ENCODE data around the gene TMEM184A.

Gene TMEM184A

DNA sequence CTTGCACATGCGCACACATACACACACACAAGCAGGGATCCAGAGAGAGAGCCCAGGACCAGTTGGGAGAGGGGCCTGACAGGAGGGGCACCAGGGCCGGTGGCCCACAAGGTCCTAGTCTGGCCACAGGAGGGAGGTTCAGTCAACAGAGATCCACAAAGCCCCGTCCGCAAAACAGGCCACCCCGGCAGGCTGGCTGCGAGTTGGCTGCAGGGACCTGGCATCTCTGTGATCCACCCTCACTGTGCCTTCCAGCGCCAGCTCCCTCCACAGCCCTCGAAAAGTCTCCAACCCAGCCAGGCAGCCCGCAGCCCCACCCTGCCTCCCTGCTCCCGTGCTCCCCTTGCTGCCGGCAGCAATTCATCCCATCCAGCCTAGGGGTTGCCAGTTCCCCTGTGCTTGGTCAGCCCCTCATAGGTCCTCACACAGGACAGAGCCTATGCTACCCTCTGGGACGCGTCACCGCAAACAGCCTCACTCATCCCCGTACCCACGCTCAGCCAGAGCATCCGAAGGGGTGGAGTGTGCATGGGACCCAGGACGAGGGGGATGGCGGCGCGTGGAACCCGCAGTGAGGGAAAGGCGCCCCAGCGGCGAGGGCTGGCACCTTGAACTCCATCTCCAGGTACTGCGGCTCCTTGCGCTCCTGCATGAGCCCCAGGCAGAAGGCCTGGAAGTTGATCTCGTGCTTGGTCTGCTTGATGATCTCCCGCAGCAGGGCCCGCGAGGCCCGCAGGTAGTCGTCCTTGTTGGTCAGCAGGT lies 59.3 kb downstream of the TMEM184A start:
- no peaks in the 10 kb centered on the region for H3K36me3 ChIP-seq (replicated peaks; ENCODE audit: low read depth, low read length)
- no peaks in the 10 kb centered on the region for H4K20me1 ChIP-seq (ENCODE audit: insufficient read depth, low read length)
- H3K9me3 ChIP-seq (ENCODE audit: insufficient read depth, low read length) = no peaks in the 10 kb centered on the region

DNA sequence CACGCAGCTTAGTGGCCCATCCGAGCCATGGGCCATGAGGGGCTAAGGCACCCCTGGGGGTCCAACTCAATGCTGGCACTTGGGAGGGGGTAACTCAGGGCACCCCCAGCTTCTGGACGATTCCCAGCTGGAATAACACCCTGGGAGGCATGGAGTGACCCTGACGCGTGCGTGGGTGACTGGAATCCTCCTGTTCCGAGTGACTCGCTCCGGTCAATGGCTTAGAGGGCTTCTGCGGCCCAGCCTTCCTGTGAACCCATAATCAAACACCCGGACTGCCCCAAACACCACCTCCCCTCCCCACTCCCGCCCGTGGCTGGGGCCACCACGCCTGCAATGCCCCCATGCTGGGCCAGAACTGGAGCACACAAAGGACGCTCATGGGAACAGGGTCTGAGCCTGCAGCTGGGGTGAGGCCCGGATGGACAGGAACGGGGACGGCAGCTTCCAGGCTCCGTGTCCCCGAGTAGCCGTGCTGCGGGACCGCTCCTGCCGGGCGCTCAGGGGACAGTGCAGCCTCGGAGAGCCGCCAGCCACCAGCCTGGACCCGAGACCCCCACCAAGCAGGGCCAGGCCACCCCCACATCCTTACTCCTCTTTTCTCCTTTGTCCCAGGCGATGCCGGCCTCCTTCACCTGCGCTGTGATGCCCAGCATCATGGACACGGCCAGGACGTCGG lies 60.3 kb downstream of the TMEM184A start:
- no peak for TF ChIP-seq EZH2phosphoT487 (IDR thresholded peaks at IDR 0.05; ENCODE audit: low read depth)
- TF ChIP-seq, protein P1, sequence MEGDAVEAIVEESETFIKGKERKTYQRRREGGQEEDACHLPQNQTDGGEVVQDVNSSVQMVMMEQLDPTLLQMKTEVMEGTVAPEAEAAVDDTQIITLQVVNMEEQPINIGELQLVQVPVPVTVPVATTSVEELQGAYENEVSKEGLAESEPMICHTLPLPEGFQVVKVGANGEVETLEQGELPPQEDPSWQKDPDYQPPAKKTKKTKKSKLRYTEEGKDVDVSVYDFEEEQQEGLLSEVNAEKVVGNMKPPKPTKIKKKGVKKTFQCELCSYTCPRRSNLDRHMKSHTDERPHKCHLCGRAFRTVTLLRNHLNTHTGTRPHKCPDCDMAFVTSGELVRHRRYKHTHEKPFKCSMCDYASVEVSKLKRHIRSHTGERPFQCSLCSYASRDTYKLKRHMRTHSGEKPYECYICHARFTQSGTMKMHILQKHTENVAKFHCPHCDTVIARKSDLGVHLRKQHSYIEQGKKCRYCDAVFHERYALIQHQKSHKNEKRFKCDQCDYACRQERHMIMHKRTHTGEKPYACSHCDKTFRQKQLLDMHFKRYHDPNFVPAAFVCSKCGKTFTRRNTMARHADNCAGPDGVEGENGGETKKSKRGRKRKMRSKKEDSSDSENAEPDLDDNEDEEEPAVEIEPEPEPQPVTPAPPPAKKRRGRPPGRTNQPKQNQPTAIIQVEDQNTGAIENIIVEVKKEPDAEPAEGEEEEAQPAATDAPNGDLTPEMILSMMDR (IDR thresholded peaks at IDR 0.05; ENCODE audit: low read depth, low read length) = no peak
- Histone ChIP-seq H2AFZ (ENCODE audit: low read depth, low read length) (no peak overlapping the region), H4K20me1 (ENCODE audit: insufficient read depth, low read length) (no peaks in the 10 kb centered on the region), H3K27me3 (ENCODE audit: low read depth, low read length) (no peaks in the 10 kb centered on the region), H3K79me2 (ENCODE audit: low read length) (no peaks in the 10 kb centered on the region), H3K4me2 (ENCODE audit: low read length) (no peak overlapping the region), H3K4me1 (ENCODE audit: low read length) (no peaks in the 10 kb centered on the region), H3K36me3 (replicated peaks; ENCODE audit: low read depth, low read length) (no peaks in the 10 kb centered on the region), H3K27ac (ENCODE audit: low read length) (no peak overlapping the region), H3K9me3 (ENCODE audit: insufficient read depth, low read length) (no peaks in the 10 kb centered on the region), H3K4me3 (ENCODE audit: low read length) (no peak overlapping the region), H3K9ac (ENCODE audit: low read length) (no peak overlapping the region)

More for the DNA sequence above, 59.3 kb downstream of the TMEM184A start:
- Histone ChIP-seq H3K9ac (ENCODE audit: low read length) (no peak overlapping the region), H3K79me2 (ENCODE audit: low read length) (peaks cover 4% of the 10 kb centered on the region; the same call in 1 of the 2 replicates), H3K4me1 (ENCODE audit: low read length) (no peaks in the 10 kb centered on the region), H3K27ac (ENCODE audit: low read length) (no peak overlapping the region), H3K4me2 (ENCODE audit: low read length) (no peak overlapping the region), H3K4me3 (ENCODE audit: low read length) (no peak overlapping the region), H3K27me3 (ENCODE audit: low read depth, low read length) (no peaks in the 10 kb centered on the region), H2AFZ (ENCODE audit: low read depth, low read length) (no peak overlapping the region)
- no peak for TF ChIP-seq EZH2phosphoT487 (IDR thresholded peaks at IDR 0.05; ENCODE audit: low read depth)
- TF ChIP-seq, protein P1 (IDR thresholded peaks at IDR 0.05; ENCODE audit: low read depth, low read length) = no peak

DNA sequence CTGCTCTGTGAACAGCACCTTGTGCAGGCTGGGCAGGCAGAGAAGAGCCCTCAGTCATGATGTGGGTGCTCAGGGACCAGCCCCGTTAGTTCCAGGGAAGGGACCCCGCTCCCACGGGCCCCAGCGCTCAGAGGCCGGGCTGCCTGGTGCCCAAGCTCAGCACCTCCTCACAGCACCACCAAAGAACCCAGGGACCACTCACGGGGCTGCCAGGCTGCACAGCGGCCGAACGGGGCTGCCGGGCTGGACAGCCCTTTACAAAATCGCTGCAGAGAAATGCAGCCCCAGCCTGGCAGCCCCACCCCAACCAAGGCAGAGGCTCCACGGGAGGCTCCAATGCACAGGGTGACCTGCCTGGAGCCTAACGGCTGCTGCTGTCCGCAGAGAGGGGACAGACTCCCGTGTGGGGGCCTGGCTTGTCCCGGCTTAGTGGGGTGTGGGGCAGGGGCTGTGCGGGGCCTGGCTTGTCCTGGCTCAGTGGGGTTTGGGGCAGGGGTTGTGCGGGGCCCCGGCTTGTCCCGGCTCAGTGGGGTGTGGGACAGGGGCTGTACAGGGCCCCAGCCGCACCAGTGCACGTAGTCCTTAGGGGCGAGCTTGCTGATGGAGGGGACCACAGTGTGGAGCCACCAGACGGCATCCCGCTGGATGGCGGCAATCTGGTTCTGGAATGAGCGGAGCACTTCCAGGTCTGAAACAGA lies 61.0 kb downstream of the TMEM184A start:
- no peak overlapping the region for H3K4me2 ChIP-seq (ENCODE audit: low read length)
- H3K9me3 ChIP-seq (ENCODE audit: insufficient read depth, low read length) = no peaks in the 10 kb centered on the region
- no peaks in the 10 kb centered on the region for H3K79me2 ChIP-seq (ENCODE audit: low read length)
- no peaks in the 10 kb centered on the region for H3K36me3 ChIP-seq (replicated peaks; ENCODE audit: low read depth, low read length)
- no peak overlapping the region for H3K4me3 ChIP-seq (ENCODE audit: low read length)
- no peaks in the 10 kb centered on the region for H4K20me1 ChIP-seq (ENCODE audit: insufficient read depth, low read length)
- no peaks in the 10 kb centered on the region for H3K4me1 ChIP-seq (ENCODE audit: low read length)
- no peak for TF ChIP-seq EZH2phosphoT487 (IDR thresholded peaks at IDR 0.05; ENCODE audit: low read depth)
- TF ChIP-seq, protein P1 (IDR thresholded peaks at IDR 0.05; ENCODE audit: low read depth, low read length) = no peak
- no peaks in the 10 kb centered on the region for H3K27me3 ChIP-seq (ENCODE audit: low read depth, low read length)
- H2AFZ ChIP-seq (ENCODE audit: low read depth, low read length) = no peak overlapping the region
- H3K9ac ChIP-seq (ENCODE audit: low read length) = no peak overlapping the region
- no peak overlapping the region for H3K27ac ChIP-seq (ENCODE audit: low read length)

DNA sequence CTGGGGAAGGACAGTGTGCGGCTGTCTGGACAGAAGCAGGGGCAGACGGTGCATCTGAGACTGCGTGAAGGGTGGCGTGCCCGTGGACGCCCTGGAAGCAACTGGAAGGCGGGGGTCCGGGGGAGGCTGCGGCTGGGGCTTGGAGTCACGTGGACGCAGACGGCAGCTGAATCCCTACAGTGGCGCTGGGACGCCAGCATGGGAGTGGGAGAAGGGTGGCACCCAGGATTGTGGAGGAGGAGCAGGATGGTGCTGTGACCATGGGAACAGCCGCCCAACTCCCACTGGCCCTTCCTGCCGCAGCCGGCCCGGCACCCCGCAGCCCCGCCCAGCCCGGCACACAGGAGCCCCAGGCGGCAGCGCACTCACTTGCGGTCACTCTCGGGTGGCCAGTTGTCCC lies 61.6 kb downstream of the TMEM184A start:
- no peak overlapping the region for H3K9ac ChIP-seq (ENCODE audit: low read length)
- H2AFZ ChIP-seq (ENCODE audit: low read depth, low read length) = no peak overlapping the region
- no peak for TF ChIP-seq EZH2phosphoT487 (IDR thresholded peaks at IDR 0.05; ENCODE audit: low read depth)
- TF ChIP-seq, protein P1 (IDR thresholded peaks at IDR 0.05; ENCODE audit: low read depth, low read length) = no peak
- H3K4me3 ChIP-seq (ENCODE audit: low read length) = no peak overlapping the region
- H3K36me3 ChIP-seq (replicated peaks; ENCODE audit: low read depth, low read length) = no peaks in the 10 kb centered on the region
- no peaks in the 10 kb centered on the region for H3K4me1 ChIP-seq (ENCODE audit: low read length)
- no peaks in the 10 kb centered on the region for H3K9me3 ChIP-seq (ENCODE audit: insufficient read depth, low read length)
- H4K20me1 ChIP-seq (ENCODE audit: insufficient read depth, low read length) = no peaks in the 10 kb centered on the region
- no peaks in the 10 kb centered on the region for H3K27me3 ChIP-seq (ENCODE audit: low read depth, low read length)
- H3K4me2 ChIP-seq (ENCODE audit: low read length) = no peak overlapping the region
- H3K27ac ChIP-seq (ENCODE audit: low read length) = no peak overlapping the region
- no peaks in the 10 kb centered on the region for H3K79me2 ChIP-seq (ENCODE audit: low read length)
